ENCODE measurements around the gene TARS3. TPM values are rescaled to one million over a fixed set of nuclear protein-coding genes. Genes with fewer than 3 reads are reported as not detected.
"Not testable (repeated sequence)": the region's sequence is repeated elsewhere in the genome, so short reads cannot be mapped to it uniquely, and the experiment has no call there.

Gene TARS3
- total RNA-seq, 1 donor from 2014 or later: 8.2 TPM

DNA sequence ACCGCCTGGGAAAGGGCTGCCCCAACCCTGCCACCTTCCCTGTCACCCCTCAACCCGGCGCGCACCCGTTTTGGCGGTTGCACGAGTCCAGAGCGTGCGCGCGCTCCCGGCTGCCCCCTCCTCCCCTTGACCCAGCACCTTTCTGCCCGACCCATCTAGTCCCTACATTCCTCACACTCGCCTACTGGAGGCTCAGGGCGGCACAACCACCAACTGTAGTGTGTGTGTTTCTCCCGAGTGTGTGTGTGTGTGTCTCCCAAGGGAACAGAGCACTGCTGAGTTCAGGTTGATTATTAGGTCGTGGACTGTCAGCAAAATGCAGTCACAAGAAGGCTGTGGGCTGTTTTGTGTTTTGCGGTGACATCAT, 22.4 kb upstream of the TARS3 start:
- H3K27me3 Mint-ChIP-seq (ENCODE audit: unreplicated experiment); H3K9me3 Mint-ChIP-seq (ENCODE audit: unreplicated experiment); H3K4me3 Mint-ChIP-seq (ENCODE audit: unreplicated experiment); H3K4me1 Mint-ChIP-seq (ENCODE audit: unreplicated experiment); H3K36me3 Mint-ChIP-seq (ENCODE audit: low read depth, unreplicated experiment); H3K27ac Mint-ChIP-seq (ENCODE audit: unreplicated experiment); DNase-seq (ENCODE audit: low spot score): not testable (repeated sequence)

DNA sequence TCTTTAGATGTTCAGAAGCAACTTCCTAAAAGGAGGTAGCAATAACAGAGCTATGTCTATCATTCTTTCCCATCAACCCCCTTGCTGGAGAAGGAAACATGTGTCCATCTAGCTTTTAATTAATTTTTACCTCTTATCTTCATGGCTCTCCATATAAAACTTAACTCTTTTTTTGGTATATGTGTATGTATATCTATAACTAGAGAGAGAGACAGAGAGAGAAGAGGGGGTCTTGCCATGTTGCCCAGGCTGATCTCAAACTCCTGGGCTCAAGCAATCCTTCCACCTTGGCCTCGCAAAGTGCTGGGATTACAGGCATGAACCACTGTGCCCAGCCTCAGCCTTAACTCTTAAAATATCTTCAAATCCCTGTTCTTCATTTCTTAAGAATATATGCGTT, 10.6 kb upstream of the TARS3 start:
- H3K36me3 Mint-ChIP-seq (ENCODE audit: low read depth, unreplicated experiment); H3K4me3 Mint-ChIP-seq (ENCODE audit: unreplicated experiment); H3K4me1 Mint-ChIP-seq (ENCODE audit: unreplicated experiment); H3K27ac Mint-ChIP-seq (ENCODE audit: unreplicated experiment); H3K27me3 Mint-ChIP-seq (ENCODE audit: unreplicated experiment); H3K9me3 Mint-ChIP-seq (ENCODE audit: unreplicated experiment); DNase-seq (ENCODE audit: low spot score): not testable (repeated sequence)

DNA sequence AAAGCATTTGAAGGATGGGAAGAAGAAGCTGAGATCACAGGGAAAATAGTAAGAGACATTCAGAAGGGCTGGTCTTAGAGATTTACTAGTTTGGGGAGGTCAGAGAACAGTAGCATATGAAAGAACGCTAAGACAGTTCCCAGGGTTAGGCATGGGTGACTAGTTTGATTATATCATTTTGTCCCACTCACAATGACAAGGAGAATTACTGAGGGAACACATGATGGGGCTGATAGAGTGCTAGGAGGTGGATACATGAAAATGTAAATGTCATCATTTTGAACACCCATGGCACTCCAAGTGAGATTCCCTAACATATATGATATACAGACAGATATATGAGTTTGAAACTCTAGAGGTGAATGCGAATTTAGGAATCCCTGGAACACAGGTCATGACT, 9.3 kb upstream of the TARS3 start:
- TF ChIP-seq, protein P1, sequence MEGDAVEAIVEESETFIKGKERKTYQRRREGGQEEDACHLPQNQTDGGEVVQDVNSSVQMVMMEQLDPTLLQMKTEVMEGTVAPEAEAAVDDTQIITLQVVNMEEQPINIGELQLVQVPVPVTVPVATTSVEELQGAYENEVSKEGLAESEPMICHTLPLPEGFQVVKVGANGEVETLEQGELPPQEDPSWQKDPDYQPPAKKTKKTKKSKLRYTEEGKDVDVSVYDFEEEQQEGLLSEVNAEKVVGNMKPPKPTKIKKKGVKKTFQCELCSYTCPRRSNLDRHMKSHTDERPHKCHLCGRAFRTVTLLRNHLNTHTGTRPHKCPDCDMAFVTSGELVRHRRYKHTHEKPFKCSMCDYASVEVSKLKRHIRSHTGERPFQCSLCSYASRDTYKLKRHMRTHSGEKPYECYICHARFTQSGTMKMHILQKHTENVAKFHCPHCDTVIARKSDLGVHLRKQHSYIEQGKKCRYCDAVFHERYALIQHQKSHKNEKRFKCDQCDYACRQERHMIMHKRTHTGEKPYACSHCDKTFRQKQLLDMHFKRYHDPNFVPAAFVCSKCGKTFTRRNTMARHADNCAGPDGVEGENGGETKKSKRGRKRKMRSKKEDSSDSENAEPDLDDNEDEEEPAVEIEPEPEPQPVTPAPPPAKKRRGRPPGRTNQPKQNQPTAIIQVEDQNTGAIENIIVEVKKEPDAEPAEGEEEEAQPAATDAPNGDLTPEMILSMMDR (IDR thresholded peaks at IDR 0.05; ENCODE audit: unreplicated experiment): no peak
- no peaks in the 10 kb centered on the region for H3K36me3 Mint-ChIP-seq (ENCODE audit: low read depth, unreplicated experiment)
- no peaks in the 10 kb centered on the region for H3K4me1 Mint-ChIP-seq (ENCODE audit: unreplicated experiment)

DNA sequence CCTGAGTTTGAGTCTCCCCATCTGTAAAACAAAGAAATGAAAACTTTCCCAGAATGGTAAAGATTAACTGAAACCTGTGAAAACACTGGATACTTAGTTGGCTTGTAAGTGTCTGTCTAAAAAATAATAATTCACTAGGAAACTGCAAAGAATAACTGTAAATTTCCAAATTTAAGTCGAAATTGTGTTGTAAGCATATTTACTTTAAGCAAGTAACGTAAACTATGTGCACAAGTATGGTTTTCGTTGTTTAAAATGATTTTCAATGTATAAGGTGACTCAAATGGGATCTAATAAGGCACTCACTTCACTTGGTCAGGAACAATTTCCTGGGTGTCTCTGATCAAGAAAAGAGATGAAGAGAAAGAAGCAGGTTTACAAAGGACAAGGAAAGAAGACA, 8.5 kb upstream of the TARS3 start:
- H3K36me3 Mint-ChIP-seq (ENCODE audit: low read depth, unreplicated experiment): no peaks in the 10 kb centered on the region
- DNase-seq (ENCODE audit: low spot score): no peak
- no peak overlapping the region for H3K4me3 Mint-ChIP-seq (ENCODE audit: unreplicated experiment)
- no peaks in the 10 kb centered on the region for H3K27me3 Mint-ChIP-seq (ENCODE audit: unreplicated experiment)
- H3K4me1 Mint-ChIP-seq (ENCODE audit: unreplicated experiment): no peaks in the 10 kb centered on the region
- TF ChIP-seq, protein P1 (IDR thresholded peaks at IDR 0.05; ENCODE audit: unreplicated experiment): no peak
- H3K27ac Mint-ChIP-seq (ENCODE audit: unreplicated experiment): no peak overlapping the region
- no peaks in the 10 kb centered on the region for H3K9me3 Mint-ChIP-seq (ENCODE audit: unreplicated experiment)

More for the DNA sequence above, 9.3 kb upstream of the TARS3 start:
- Mint-ChIP-seq H3K27me3 (ENCODE audit: unreplicated experiment) (no peaks in the 10 kb centered on the region), H3K9me3 (ENCODE audit: unreplicated experiment) (no peaks in the 10 kb centered on the region), H3K27ac (ENCODE audit: unreplicated experiment) (no peak overlapping the region), H3K4me3 (ENCODE audit: unreplicated experiment) (no peak overlapping the region)
- DNase-seq (ENCODE audit: low spot score): no peak

DNA sequence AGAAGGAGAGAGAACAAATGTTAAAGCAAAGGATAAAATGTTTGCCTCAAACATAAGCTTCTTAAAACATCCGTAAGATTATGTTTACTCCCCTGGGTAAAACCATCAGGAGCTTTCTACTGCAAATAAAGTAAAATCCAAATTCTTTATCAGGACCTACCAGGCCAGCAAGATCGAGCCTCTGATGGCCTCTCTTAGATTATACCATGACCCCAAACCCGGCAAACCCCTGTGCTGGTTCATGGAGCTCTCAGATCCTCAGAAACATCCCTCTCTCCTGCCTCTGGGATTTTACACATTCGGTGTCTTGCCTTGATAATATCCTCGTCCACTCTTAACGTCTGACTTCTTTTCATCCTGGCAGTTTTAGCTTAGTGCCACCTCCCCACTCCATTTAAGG, 7.5 kb upstream of the TARS3 start:
- H3K27ac Mint-ChIP-seq (ENCODE audit: unreplicated experiment): no peak overlapping the region
- no peaks in the 10 kb centered on the region for H3K36me3 Mint-ChIP-seq (ENCODE audit: low read depth, unreplicated experiment)
- no peaks in the 10 kb centered on the region for H3K4me1 Mint-ChIP-seq (ENCODE audit: unreplicated experiment)
- TF ChIP-seq, protein P1 (IDR thresholded peaks at IDR 0.05; ENCODE audit: unreplicated experiment): no peak
- H3K27me3 Mint-ChIP-seq (ENCODE audit: unreplicated experiment): no peaks in the 10 kb centered on the region
- DNase-seq (ENCODE audit: low spot score): no peak
- H3K4me3 Mint-ChIP-seq (ENCODE audit: unreplicated experiment): no peak overlapping the region
- H3K9me3 Mint-ChIP-seq (ENCODE audit: unreplicated experiment): no peaks in the 10 kb centered on the region

DNA sequence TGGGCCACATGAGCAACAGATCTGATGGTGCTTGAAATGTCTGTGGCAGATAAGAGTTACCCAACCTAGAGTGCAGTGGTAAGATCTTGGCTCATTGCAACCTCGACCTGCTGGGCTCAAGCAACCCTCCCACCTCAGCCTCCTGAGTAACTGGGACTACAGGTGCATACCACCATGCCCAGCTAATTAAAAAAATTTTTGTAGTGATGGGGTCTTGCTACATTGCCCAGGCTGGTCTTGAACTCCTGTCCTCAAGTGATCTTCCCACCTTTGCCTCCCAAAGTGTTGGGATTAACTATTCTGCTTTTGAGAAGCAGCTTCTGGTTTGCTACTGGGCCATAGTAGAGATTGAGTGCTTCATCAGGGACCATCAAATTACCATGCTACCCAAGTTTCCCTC, 2.9 kb upstream of the TARS3 start:
- H3K27ac Mint-ChIP-seq (ENCODE audit: unreplicated experiment): no peak overlapping the region
- no peaks in the 10 kb centered on the region for H3K36me3 Mint-ChIP-seq (ENCODE audit: low read depth, unreplicated experiment)
- H3K9me3 Mint-ChIP-seq (ENCODE audit: unreplicated experiment): no peaks in the 10 kb centered on the region
- TF ChIP-seq, protein P1 (IDR thresholded peaks at IDR 0.05; ENCODE audit: unreplicated experiment): no peak
- DNase-seq (ENCODE audit: low spot score): no peak
- H3K27me3 Mint-ChIP-seq (ENCODE audit: unreplicated experiment): peaks cover 4% of the 10 kb centered on the region
- no peaks in the 10 kb centered on the region for H3K4me1 Mint-ChIP-seq (ENCODE audit: unreplicated experiment)
- no peak overlapping the region for H3K4me3 Mint-ChIP-seq (ENCODE audit: unreplicated experiment)

Measured in endothelial cell (in vitro differentiated cells).